Vagina (tissue), 2 donors: ENCODE results near the gene IGFL4. TPM values are rescaled to one million over a fixed set of nuclear protein-coding genes. Genes with fewer than 3 reads are reported as not detected.

ENCODE experiments used
- DNase-seq, 2 donors: peaks; one replicate each; pipeline ENCODE4 v3.0.0-alpha.2; 2017; ENCODE audit errors: extremely low spot score in 2 of 2
- H3K27ac ChIP-seq: fragments of 200-600 bp; sonication (generic); one replicate; pipeline ENCODE4 v1.5.1; 2019
- H3K27me3 ChIP-seq: fragments of 200-600 bp; sonication (generic); one replicate; pipeline ENCODE4 v1.5.1; 2019
- H3K36me3 ChIP-seq, 2 donors: fragments of 200-600 bp; sonication (generic); one replicate each; pipeline ENCODE4 v1.5.1; 2017 to 2019
- H3K4me1 ChIP-seq: fragments of 200-600 bp; sonication (generic); one replicate; pipeline ENCODE4 v1.5.1; 2019
- H3K4me3 ChIP-seq, 2 donors: fragments of 200-600 bp; sonication (generic); 1 replicate in 1 of 2; 2 replicates in 1 of 2; pipeline ENCODE4 v1.5.1; 2016 to 2019
- H3K9me3 ChIP-seq: fragments of 200-600 bp; sonication (generic); one replicate; pipeline ENCODE4 v1.5.1; 2019
- POLR2A ChIP-seq, 2 donors: fragments of 450-650 bp; IDR thresholded peaks; one replicate each; pipeline ENCODE4 v1.6.1; 2017; ENCODE audit warnings: antibody characterized with exemption in 2 of 2, mild to moderate bottlenecking in 2 of 2, moderate library complexity in 2 of 2
- POLR2AphosphoS5 ChIP-seq, 2 donors: sonication (generic); formaldehyde crosslinking; IDR thresholded peaks; one replicate each; pipeline ENCODE4 v1.9.0; 2017; ENCODE audit warnings: antibody characterized with exemption in 2 of 2, mild to moderate bottlenecking in 2 of 2, low read depth in 1 of 2; ENCODE audit not compliant: insufficient read depth in 1 of 2
- intact Hi-C: fragments of 100-400 bp; cut with DNase I; formaldehyde crosslinking; loops from one replicate; pipeline ENCODE4 v1.15.1; 2023
- total RNA-seq: library from RNA; depleted of rRNA; stranded (reverse); fragments of >200 nt; gene quantifications from one replicate; pipeline ENCODE4 v1.2.3, GENCODE V29; 2016
- TF ChIP-seq, protein P1 (sequence below), 3 experiments: fragments of 450-650 bp in 2 of 3; fragments of 200-600 bp in 1 of 3; sonication (generic) in 1 of 3; IDR thresholded peaks; one replicate each; pipeline ENCODE4 v1.5.1; 2017 to 2019; ENCODE audit warnings: antibody characterized with exemption in 3 of 3, mild to moderate bottlenecking in 2 of 3, moderate library complexity in 2 of 3

IGFL4 gene
- total RNA-seq, 1 donor from 2014 or later: not detected

DNA sequence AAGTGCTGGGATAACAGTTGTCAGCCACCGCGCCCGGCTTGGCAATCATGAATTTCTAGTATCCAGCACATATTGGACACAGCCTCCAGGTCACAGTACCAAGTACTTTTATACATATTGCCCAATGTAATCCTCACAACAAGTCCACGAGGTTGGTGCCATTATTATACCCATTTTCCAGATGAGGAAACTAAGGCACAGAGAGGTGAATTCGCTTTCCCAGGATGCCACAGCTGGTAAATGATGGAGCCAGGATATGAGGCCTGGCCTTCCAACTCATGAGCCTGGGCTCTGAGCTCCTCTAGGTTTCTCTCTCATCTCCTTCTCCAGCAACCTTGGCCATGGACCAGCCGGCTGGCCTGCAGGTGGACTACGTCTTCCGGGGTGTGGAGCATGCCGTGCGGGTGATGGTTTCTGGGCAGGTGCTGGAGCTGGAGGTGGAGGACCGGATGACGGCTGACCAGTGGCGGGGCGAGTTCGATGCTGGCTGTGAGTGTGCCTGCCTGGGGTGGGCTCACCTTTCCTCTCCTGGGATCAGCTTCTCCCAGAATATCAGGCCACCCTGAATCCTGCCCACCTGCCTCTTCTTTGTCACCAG, 38.0 kb downstream of the IGFL4 start:
- no peaks in the 10 kb centered on the region for H3K9me3 ChIP-seq
- DNase-seq: no peak
- H3K27ac ChIP-seq: no peak overlapping the region
- H3K4me3 ChIP-seq: no peak overlapping the region
- peaks cover 0 to 12% of the 10 kb centered on the region in 2 donors for H3K36me3 ChIP-seq
- H3K27me3 ChIP-seq: no peaks in the 10 kb centered on the region
- intact Hi-C loops: loop anchor here (10.0 kb wide), 1 partner anchor 88 kb away; the partner anchor contains the start of gene NANOS2
- H3K4me1 ChIP-seq: peaks cover 22% of the 10 kb centered on the region
- TF ChIP-seq, protein P1, sequence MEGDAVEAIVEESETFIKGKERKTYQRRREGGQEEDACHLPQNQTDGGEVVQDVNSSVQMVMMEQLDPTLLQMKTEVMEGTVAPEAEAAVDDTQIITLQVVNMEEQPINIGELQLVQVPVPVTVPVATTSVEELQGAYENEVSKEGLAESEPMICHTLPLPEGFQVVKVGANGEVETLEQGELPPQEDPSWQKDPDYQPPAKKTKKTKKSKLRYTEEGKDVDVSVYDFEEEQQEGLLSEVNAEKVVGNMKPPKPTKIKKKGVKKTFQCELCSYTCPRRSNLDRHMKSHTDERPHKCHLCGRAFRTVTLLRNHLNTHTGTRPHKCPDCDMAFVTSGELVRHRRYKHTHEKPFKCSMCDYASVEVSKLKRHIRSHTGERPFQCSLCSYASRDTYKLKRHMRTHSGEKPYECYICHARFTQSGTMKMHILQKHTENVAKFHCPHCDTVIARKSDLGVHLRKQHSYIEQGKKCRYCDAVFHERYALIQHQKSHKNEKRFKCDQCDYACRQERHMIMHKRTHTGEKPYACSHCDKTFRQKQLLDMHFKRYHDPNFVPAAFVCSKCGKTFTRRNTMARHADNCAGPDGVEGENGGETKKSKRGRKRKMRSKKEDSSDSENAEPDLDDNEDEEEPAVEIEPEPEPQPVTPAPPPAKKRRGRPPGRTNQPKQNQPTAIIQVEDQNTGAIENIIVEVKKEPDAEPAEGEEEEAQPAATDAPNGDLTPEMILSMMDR (IDR thresholded peaks at IDR 0.05): no peak
- TF ChIP-seq POLR2AphosphoS5 (IDR thresholded peaks at IDR 0.05; ENCODE audit: insufficient read depth in 1 of 2, low read depth in 1 of 2): no peak
- no peak for TF ChIP-seq POLR2A (IDR thresholded peaks at IDR 0.05)

DNA sequence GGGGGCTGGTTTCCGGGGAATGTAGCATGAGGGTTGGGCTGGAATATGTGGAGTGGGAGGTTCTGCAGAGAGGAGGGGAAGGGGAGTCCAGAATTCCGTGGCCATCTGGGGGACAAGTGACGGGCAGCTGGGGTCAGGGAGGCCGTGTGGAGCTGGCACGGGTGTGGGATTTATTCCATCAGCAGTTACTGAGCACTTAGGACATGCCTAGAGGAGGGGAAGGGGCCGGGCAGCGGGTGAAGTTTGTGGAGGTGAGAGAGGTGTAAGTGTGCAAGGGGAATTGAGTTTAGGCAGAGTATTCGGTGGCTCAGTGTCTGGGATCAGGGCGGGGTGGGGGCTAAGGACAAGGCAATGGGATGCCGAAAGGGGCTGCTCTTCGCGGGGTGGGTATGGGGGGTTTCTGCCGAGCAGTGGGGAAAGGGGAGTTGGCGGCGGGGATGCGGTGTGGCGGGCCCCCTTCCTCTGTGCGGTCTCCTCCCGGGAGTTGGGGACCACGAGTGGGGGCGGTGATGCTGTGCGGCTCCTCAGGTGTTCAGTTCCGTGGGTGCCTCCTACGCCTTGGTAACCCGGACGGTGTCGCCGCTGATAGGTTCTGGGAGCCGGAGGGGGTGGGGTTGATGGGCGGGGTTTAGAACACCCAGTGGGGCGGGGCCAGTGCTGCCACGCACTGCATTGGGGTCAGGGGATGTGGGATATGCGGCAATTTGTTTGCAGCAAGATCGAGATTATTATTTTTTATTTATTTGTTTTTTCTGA, 40.1 kb downstream of the IGFL4 start:
- intact Hi-C loops: loop anchor here (10.0 kb wide), 1 partner anchor 86 kb away; the partner anchor contains the start of gene NANOS2
- no peak overlapping the region for H3K27ac ChIP-seq

DNA sequence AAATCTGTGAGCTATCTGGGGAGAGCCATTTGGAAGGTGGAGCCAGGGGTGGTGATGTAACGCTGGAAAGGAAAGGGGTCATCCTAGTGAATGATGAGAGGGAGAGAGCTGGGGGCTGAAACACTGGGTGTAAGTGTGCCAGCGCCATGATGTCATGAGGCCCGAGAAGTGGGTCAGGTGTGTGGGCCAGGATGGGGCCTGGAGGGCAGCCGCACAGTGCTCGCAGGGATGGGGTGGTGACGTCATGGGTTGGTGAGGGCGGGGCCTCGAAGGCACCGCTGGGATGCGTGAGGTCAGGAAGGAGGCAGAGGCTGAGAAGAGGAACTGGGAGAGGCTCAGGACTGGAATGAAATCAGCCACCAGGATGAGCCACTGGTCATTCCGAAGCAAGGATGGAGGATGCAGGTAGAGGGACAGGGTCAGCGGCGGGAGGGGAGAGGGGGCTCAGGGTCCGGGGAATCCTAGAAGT, 41.1 kb downstream of the IGFL4 start:
- peaks cover 33% of the 10 kb centered on the region for H3K4me1 ChIP-seq
- DNase-seq: no peak
- intact Hi-C loops: loop anchor here (10.0 kb wide), 1 partner anchor 85 kb away; the partner anchor contains the start of gene NANOS2
- no peak overlapping the region for H3K27ac ChIP-seq
- H3K4me3 ChIP-seq: peak overlapping the region in 1 of 2 donors; percentile 13
- no peaks in the 10 kb centered on the region for H3K36me3 ChIP-seq
- TF ChIP-seq POLR2AphosphoS5 (IDR thresholded peaks at IDR 0.05; ENCODE audit: insufficient read depth in 1 of 2, low read depth in 1 of 2) (no peak), POLR2A (IDR thresholded peaks at IDR 0.05) (no peak)
- TF ChIP-seq, protein P1 (IDR thresholded peaks at IDR 0.05): no peak
- no peaks in the 10 kb centered on the region for H3K27me3 ChIP-seq
- H3K9me3 ChIP-seq: no peaks in the 10 kb centered on the region

More for the DNA sequence above, 40.1 kb downstream of the IGFL4 start:
- no peaks in the 10 kb centered on the region for H3K36me3 ChIP-seq
- H3K4me1 ChIP-seq: peaks cover 31% of the 10 kb centered on the region
- peak overlapping the region in 1 of 2 donors; percentile 13 for H3K4me3 ChIP-seq
- H3K27me3 ChIP-seq: no peaks in the 10 kb centered on the region
- no peak for TF ChIP-seq POLR2AphosphoS5 (IDR thresholded peaks at IDR 0.05; ENCODE audit: insufficient read depth in 1 of 2, low read depth in 1 of 2)
- TF ChIP-seq, protein P1 (IDR thresholded peaks at IDR 0.05): no peak
- TF ChIP-seq POLR2A (IDR thresholded peaks at IDR 0.05): no peak
- H3K9me3 ChIP-seq: no peaks in the 10 kb centered on the region
- no peak for DNase-seq

DNA sequence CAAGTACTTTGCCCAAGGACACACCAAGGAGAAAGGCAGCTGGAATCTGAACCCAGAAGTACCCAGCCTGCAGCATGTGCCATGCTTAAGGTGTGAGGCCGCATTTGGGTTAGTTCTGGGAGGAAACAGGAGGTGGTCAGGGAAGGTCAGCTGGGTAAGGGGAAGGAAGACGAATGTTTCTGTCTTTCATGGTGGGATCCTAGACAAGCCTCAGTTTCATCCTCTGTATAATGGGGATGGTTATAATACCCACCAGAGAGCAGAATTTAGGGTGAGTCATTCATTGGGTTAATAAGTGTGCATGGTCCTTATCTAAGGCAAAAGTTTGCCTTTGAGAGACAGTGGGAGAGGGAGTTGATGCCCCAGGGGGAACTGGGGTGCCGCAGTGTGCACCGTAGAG, 42.0 kb downstream of the IGFL4 start:
- TF ChIP-seq, protein P1 (IDR thresholded peaks at IDR 0.05): no peak
- TF ChIP-seq POLR2AphosphoS5 (IDR thresholded peaks at IDR 0.05; ENCODE audit: insufficient read depth in 1 of 2, low read depth in 1 of 2) (no peak), POLR2A (IDR thresholded peaks at IDR 0.05) (no peak)
- H3K4me3 ChIP-seq: no peak overlapping the region
- H3K36me3 ChIP-seq: no peaks in the 10 kb centered on the region
- no peaks in the 10 kb centered on the region for H3K27me3 ChIP-seq
- H3K4me1 ChIP-seq: peaks cover 38% of the 10 kb centered on the region
- intact Hi-C loops: no loop called here
- DNase-seq: no peak
- H3K27ac ChIP-seq: no peak overlapping the region
- H3K9me3 ChIP-seq: no peaks in the 10 kb centered on the region
